Uterus (tissue), 4 donors: Measurements from ENCODE around the gene LAMB4. TPM values are rescaled to one million over a fixed set of nuclear protein-coding genes. Genes with fewer than 3 reads are reported as not detected.

Source experiments
- DNase-seq, 2 donors: peaks; one replicate each; pipeline ENCODE4 v3.0.0-alpha.2; 2019 to 2020
- H3K27ac ChIP-seq, 2 donors: fragments of 200-600 bp; sonication (generic); 1 replicate in 1 of 2; 2 replicates in 1 of 2; pipeline ENCODE4 v1.5.1; 2016 to 2018
- H3K27me3 ChIP-seq, 2 donors: fragments of 200-600 bp; sonication (generic); one replicate each; pipeline ENCODE4 v1.5.1; 2018 to 2019; ENCODE audit warnings: control low read depth in 1 of 2
- H3K36me3 ChIP-seq, 2 donors: fragments of 200-600 bp; sonication (generic); one replicate each; pipeline ENCODE4 v1.5.1; 2019; ENCODE audit warnings: control low read depth in 1 of 2
- H3K4me1 ChIP-seq, 2 donors: fragments of 200-600 bp; sonication (generic); one replicate each; pipeline ENCODE4 v1.5.1; 2018 to 2019; ENCODE audit warnings: control low read depth in 1 of 2
- H3K4me3 ChIP-seq, 2 donors: fragments of 200-600 bp; sonication (generic); 1 replicate in 1 of 2; 2 replicates in 1 of 2; pipeline ENCODE4 v1.5.1; 2018 to 2019; ENCODE audit warnings: mild to moderate bottlenecking in 1 of 2
- H3K9me3 ChIP-seq, 2 donors: fragments of 200-600 bp; sonication (generic); one replicate each; pipeline ENCODE4 v1.5.1; 2019; ENCODE audit warnings: control low read depth in 1 of 2
- POLR2A ChIP-seq, 2 donors: fragments of 450-650 bp; IDR thresholded peaks; one replicate each; pipeline ENCODE4 v1.6.1; 2016; ENCODE audit warnings: antibody characterized with exemption in 2 of 2, mild to moderate bottlenecking in 1 of 2, moderate library complexity in 1 of 2
- intact Hi-C: fragments of 100-400 bp; cut with DNase I; formaldehyde crosslinking; loops from one replicate; pipeline ENCODE4 v1.15.1; 2023; ENCODE audit warnings: low total_unique reads
- total RNA-seq, 4 donors: library from RNA; depleted of rRNA in 3 of 4; stranded (reverse); fragments of >200 nt in 3 of 4; gene quantifications; one replicate each; pipeline versions ENCODE4 v1.1.0 to v1.2.4, GENCODE V29; 2014 to 2023
- TF ChIP-seq, protein P1 (sequence below), 4 experiments: fragments of 200-600 bp in 2 of 4; fragments of 450-650 bp in 2 of 4; sonication (generic) in 2 of 4; IDR thresholded peaks; one replicate each; pipeline ENCODE4 v1.5.1; 2016 to 2019; ENCODE audit warnings: antibody characterized with exemption in 4 of 4, mild to moderate bottlenecking in 2 of 4, moderate library complexity in 1 of 4
- donor health status: DM: yes; HTN: yes; CAD: no.

The LAMB4 gene
- total RNA-seq, 4 donors from 2014 or later, result 0.59 to 0.90 TPM; not detected in 2

DNA sequence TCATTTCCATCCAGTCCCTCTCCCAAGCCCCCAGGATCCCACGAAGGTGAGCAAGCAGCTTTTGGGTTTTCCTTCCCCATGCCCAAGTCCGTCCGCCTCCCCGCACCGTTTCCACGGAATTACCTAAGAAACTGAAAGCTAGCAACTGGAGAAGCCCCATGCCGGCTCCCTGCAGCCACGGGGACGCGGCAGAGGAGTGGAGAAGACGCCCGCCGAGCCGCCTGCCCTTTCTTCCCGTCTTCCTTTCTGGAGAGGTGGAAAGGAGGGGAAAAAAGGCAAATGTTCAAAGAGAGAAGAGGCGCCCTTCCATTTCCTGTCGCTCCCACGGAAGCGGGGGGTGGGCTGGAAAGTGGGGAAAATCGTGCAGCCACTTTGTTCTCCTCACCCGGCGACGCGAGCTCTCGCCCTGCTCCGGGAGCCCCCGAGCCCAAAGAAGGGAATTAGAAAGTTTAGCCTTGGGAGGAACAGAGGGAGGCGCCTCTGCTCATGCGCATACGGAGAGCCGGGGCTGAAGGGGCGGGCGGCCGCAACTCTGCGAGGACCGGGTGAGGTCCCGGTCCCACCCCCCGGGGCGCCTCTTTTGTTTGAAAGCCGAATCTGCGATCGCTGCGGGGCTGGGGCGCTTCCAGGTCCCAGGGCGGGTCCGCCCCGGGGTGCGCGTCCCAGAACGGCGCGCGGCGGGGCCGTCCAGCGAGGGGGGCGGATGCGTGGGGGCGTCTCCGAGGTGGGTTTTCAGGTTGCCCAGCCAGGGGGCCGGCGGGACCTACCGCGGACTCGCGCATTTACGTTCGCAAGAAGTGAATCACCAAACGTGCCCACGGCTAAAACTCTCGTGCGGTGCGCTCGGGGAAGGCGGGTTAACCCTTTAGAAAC lies 127.2 kb downstream of the LAMB4 start, which contains the start of gene LAMB1:
Gene LAMB1 (minus strand): TSS at position 436 of the 873 bp plus-strand sequence. CDS start 276 bp downstream, at position 160.
- H3K27me3 ChIP-seq, result no peaks in the 10 kb centered on the region
- no peaks in the 10 kb centered on the region for H3K4me1 ChIP-seq
- H3K36me3 ChIP-seq, result no peaks in the 10 kb centered on the region
- peak; percentile 79 to 81 for DNase-seq
- peak within 1 kb of the TSS; percentile 73 for H3K4me3 ChIP-seq
- peak within 1 kb of the TSS; percentile 82 to 85 for H3K27ac ChIP-seq
- no peaks in the 10 kb centered on the region for H3K9me3 ChIP-seq
- TF ChIP-seq, protein P1, sequence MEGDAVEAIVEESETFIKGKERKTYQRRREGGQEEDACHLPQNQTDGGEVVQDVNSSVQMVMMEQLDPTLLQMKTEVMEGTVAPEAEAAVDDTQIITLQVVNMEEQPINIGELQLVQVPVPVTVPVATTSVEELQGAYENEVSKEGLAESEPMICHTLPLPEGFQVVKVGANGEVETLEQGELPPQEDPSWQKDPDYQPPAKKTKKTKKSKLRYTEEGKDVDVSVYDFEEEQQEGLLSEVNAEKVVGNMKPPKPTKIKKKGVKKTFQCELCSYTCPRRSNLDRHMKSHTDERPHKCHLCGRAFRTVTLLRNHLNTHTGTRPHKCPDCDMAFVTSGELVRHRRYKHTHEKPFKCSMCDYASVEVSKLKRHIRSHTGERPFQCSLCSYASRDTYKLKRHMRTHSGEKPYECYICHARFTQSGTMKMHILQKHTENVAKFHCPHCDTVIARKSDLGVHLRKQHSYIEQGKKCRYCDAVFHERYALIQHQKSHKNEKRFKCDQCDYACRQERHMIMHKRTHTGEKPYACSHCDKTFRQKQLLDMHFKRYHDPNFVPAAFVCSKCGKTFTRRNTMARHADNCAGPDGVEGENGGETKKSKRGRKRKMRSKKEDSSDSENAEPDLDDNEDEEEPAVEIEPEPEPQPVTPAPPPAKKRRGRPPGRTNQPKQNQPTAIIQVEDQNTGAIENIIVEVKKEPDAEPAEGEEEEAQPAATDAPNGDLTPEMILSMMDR (IDR thresholded peaks at IDR 0.05), result no peak
- peak; percentile 44 to 64 for TF ChIP-seq POLR2A (IDR thresholded peaks at IDR 0.05)
- intact Hi-C loops, result no loop called here

DNA sequence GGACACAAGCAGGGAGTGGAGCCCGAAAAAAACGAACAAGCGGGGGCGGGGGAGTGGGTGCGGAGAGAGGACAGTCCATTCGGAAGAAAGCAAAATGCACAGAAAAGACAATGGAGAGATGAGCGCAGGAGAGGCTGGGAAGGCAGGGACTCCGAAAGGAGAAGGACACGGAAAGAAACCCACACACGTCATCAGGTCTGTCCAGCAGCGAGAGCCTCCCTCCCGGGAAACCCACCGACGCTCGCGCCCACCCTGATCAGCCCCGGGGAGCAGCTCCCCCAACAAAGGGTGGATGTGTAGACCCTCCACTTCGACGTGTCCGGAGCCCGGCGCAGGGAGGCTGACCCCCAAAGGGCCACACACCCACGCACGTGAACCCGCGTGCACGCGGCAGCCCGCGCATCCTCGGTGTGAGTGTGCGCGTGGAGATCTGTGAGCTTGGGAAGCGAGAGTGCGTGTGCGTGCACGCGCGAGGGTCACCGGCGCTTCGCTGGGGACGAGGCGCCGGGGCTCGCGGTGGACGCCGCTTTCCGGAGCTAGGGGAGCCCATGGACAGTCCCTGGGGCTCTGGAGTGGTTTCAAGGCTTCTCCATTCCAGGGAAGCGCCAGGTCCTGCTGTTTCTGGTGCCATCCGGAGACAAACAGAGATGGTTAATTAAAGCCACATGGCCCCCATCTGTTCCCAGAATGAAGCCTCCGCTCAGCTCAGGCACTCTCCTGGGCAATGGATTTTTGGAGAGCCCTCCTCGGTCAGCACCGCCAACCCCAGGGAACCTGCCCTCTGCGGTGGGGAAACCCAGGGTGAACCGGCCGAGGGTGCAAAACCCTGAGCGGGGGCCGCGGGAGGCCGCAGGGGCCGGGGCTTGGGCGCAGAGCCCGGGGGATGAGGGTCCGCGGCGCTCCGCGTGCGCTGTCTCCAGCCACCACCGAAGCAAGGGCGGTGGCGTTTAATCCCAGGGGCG lies 128.1 kb downstream of the LAMB4 start:
- Histone ChIP-seq H3K9me3 (no peaks in the 10 kb centered on the region), H3K4me1 (no peaks in the 10 kb centered on the region), H3K36me3 (no peaks in the 10 kb centered on the region), H3K27ac (peak overlapping the region; percentile 82 to 85), H3K27me3 (no peaks in the 10 kb centered on the region), H3K4me3 (peak overlapping the region; percentile 73)
- peak; percentile 40 to 60 for DNase-seq
- TF ChIP-seq, protein P1 (IDR thresholded peaks at IDR 0.05), result no peak
- TF ChIP-seq POLR2A (IDR thresholded peaks at IDR 0.05), result peak in 1 of 2 donors; percentile 41
- intact Hi-C loops, result no loop called here

DNA sequence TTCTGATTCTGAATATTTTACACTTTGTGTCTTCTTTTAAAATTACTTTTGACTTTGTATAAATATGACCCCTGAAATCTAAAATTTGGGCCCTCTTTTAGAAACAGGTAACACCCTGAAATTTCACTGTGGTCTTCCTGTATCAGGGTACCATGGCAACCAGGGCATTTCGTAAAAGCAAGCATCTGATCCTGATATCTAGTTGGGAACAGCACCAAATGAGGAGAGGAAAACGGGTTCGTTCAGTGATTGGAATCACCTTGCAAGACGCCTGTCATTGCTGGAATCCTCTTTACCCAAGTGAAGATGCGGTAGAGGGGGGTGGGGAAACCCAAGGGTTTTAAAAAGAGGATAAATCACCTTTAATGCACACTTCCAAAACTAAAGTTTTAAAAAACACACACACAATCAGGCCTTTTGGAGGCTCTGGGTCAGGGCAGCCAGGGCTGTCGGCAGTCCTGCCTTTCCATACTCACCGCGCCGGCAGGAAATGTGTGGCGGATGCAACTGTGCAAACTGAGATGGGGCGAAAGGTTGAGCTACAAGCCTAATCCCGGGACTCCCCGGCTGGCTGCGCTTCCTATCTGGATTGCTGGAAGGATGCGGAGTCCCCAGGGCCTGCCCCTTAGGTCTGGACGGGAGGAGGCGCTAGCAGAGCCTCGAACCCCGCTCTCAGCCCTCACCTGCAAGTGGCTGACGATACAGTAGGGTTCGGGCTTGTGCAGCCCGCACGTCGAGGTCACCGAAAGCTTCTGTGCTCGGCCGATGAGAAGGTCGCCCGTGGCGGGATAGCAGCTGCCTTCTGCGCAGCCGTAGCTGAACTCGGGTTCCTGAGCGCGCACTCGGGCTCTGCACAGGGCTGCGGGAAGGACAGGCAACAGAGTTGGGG lies 129.0 kb downstream of the LAMB4 start:
- intact Hi-C loops, result no loop called here

More for the DNA sequence above, 129.0 kb downstream of the LAMB4 start:
- Histone ChIP-seq H3K9me3 (no peaks in the 10 kb centered on the region), H3K4me1 (peaks cover 0 to 7% of the 10 kb centered on the region in 2 donors), H3K36me3 (no peaks in the 10 kb centered on the region), H3K27me3 (no peaks in the 10 kb centered on the region), H3K27ac (peak overlapping the region; percentile 82 to 85), H3K4me3 (peak overlapping the region; percentile 73)
- TF ChIP-seq, protein P1 (IDR thresholded peaks at IDR 0.05), result no peak
- no peak for TF ChIP-seq POLR2A (IDR thresholded peaks at IDR 0.05)
- DNase-seq, result peak; percentile 39 to 51
